ENCODE data around the gene GALNS. TPM values are rescaled to one million over a fixed set of nuclear protein-coding genes. Genes with fewer than 3 reads are reported as not detected.
"Not testable (repeated sequence)": the region's sequence is repeated elsewhere in the genome, so short reads cannot be mapped to it uniquely, and the experiment has no call there.

Gene GALNS
- total and polyA plus RNA-seq, 9 donors = 14.0 to 40.4 (median 21.6) TPM

DNA sequence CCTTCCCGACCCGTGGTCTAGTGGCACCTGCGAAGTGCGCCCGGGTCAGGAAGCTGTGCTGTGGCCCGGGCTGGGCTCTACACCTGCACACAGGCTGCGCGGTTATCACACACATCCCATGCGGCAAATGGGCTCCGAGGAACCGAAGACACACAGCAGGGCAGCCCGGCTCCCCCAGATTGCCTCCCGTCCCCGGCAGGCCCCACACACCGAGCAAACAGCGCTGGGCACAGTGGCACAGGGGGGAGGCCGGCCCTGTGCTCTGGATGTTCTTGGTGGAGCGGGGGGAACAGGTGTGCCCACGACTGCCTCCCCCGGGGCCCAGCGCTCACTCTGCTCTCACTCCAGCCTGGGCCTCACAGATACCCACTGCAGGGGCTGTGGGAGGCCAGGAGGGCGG is 38.6 kb upstream of the GALNS start:
- Histone ChIP-seq H3K27me3 (no peaks in the 10 kb centered on the region), H3K9me3 (no peaks in the 10 kb centered on the region), H3K36me3 (no peaks in the 10 kb centered on the region), H3K27ac (no peak overlapping the region), H3K4me1 (ENCODE audit: insufficient read depth) (no peaks in the 10 kb centered on the region), H3K4me3 (no peak overlapping the region)
- WGBS, 3 donors = 83 to 86% (median 84%) methylated on average over 22 of the region's 22 CpGs
- no peak for DNase-seq
- intact Hi-C loops (cut with DNase I) = no loop called here
- TF ChIP-seq POLR2A (IDR thresholded peaks at IDR 0.05) = no peak
- TF ChIP-seq, protein P1, sequence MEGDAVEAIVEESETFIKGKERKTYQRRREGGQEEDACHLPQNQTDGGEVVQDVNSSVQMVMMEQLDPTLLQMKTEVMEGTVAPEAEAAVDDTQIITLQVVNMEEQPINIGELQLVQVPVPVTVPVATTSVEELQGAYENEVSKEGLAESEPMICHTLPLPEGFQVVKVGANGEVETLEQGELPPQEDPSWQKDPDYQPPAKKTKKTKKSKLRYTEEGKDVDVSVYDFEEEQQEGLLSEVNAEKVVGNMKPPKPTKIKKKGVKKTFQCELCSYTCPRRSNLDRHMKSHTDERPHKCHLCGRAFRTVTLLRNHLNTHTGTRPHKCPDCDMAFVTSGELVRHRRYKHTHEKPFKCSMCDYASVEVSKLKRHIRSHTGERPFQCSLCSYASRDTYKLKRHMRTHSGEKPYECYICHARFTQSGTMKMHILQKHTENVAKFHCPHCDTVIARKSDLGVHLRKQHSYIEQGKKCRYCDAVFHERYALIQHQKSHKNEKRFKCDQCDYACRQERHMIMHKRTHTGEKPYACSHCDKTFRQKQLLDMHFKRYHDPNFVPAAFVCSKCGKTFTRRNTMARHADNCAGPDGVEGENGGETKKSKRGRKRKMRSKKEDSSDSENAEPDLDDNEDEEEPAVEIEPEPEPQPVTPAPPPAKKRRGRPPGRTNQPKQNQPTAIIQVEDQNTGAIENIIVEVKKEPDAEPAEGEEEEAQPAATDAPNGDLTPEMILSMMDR (IDR thresholded peaks at IDR 0.05) = no peak
- no peak for TF ChIP-seq EP300 (IDR thresholded peaks at IDR 0.05)

DNA sequence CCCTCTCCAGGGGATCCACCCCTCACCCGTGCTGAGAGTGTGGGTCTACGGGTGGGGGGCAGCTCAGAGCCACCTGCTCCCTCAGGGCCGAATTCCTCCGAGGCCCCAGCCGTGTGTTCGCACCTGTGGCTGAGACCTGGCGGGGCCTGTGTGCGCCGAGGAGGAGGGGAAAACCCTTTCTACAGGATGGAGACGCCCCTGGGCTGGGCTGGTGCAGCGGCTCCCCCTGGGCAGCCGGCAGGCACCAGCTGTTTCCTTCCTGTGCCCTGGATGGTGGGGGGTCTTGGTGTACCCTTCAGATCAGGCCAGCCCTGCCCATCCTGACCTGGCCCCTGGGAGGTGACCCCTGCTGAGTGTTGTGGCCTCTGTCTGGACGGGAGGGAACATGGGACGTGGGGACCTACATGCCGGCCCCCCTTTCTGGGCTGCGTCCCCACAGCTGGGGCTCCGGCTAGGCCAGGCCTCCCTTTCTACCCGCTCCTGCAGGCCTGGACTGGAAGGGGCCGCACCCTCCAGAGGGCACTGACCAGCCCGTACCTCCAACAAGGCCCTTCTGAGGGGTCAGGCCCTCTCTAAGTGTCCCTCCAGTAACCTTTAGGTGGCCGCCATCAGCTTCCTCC is 38.0 kb upstream of the GALNS start:
- no peaks in the 10 kb centered on the region for H3K36me3 ChIP-seq
- TF ChIP-seq, protein P1 (IDR thresholded peaks at IDR 0.05) = no peak
- no peak for TF ChIP-seq EP300 (IDR thresholded peaks at IDR 0.05)
- TF ChIP-seq POLR2A (IDR thresholded peaks at IDR 0.05) = no peak
- no peaks in the 10 kb centered on the region for H3K4me1 ChIP-seq (ENCODE audit: insufficient read depth)
- WGBS, 3 donors = 77 to 95% (median 84%) methylated on average over 10 to 21 of the region's 21 CpGs
- H3K27ac ChIP-seq = no peak overlapping the region
- no peak overlapping the region for H3K4me3 ChIP-seq
- no peaks in the 10 kb centered on the region for H3K9me3 ChIP-seq
- DNase-seq = no peak
- intact Hi-C loops (cut with DNase I) = no loop called here
- no peaks in the 10 kb centered on the region for H3K27me3 ChIP-seq

DNA sequence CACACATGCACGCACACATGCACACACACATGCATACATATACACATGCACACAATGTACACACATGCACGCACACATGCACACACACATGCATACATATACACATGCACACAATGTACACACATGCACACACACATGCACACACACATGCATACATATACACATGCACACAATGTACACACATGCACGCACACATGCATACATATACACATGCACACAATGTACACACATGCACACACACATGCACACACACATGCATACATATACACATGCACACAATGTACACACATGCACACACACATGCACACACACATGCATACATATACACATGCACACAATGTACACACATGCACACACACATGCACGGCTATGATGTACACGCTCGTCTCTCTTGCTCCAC is 37.5 kb upstream of the GALNS start:
- H3K36me3 ChIP-seq; H3K27me3 ChIP-seq; H3K9me3 ChIP-seq; H3K4me1 ChIP-seq (ENCODE audit: insufficient read depth); DNase-seq; H3K27ac ChIP-seq; intact Hi-C loops (cut with DNase I); H3K4me3 ChIP-seq: not testable (repeated sequence)
- 79 to 97% (median 86%) methylated on average over 4 to 5 of the region's 6 CpGs for WGBS, 3 donors

DNA sequence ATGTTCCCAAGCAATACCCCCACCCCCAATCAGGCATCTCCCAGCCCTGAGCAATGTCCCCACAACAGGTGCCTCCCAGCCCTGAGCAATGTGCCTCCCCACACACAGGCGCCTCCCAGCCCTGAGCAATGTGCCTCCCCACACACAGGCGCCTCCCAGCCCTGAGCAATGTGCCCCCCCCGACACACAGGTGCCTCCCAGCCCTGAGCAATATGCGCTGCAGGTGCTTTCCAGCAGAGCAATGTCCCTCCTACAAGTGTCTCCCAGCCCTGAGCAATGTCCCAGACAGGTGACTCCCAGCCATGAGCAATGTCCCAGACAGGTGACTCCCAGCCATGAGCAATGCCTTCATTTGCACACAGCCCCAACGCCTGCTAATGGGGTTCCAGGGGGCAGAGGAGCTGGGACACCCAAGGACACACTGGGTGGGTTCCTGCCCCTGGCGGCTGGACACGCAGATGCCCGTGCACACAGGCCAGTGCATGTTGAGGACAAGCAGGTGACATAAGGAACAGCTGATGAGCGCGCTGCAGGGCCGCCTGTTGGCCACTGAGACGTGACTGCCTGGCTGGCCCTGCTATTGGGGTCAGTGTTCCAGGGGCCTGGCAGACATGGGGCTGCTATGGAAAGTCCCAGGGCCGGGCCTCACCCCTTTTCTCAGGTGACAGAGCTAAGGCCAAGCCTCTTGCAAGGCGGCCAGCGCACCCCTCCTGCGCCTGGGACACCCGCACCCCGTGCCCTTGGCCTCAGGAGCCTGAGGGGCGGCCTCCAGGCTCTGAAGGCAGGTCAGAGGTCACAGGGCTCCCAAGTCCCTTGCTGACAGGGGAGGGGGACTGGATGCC is 36.6 kb upstream of the GALNS start:
- Histone ChIP-seq H3K4me3 (no peak overlapping the region), H3K36me3 (no peaks in the 10 kb centered on the region), H3K9me3 (no peaks in the 10 kb centered on the region), H3K4me1 (ENCODE audit: insufficient read depth) (no peaks in the 10 kb centered on the region), H3K27ac (no peak overlapping the region), H3K27me3 (no peaks in the 10 kb centered on the region)
- TF ChIP-seq, protein P1 (IDR thresholded peaks at IDR 0.05) = no peak
- TF ChIP-seq EP300 (IDR thresholded peaks at IDR 0.05) (no peak), POLR2A (IDR thresholded peaks at IDR 0.05) (no peak)
- WGBS, 3 donors = 84 to 91% (median 87%) methylated on average over 19 of the region's 19 CpGs
- intact Hi-C loops (cut with DNase I) = no loop called here
- no peak for DNase-seq

DNA sequence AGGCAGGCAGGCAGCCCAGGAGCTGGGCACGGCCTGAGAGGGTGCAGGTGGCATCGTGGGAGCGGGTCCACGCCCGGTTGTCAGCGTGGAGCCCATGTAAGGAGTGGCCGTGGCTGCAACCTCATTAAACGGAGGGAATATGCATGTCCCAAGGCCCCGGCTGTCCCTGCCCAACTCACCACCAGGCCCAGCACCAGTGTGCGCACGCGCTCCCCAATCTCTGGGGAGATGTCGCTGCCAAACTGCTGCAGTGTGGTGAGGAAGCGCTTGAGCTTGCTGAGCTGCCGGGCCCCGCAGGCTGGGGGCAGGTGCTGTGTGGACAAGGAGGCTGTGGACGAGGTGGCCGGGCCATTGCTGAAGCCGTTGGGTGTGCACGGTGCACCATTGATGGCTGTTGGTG is 35.3 kb upstream of the GALNS start:
- H3K4me3 ChIP-seq = no peak overlapping the region
- H3K27ac ChIP-seq = no peak overlapping the region
- intact Hi-C loops (cut with DNase I) = no loop called here
- TF ChIP-seq POLR2A (IDR thresholded peaks at IDR 0.05) (no peak), EP300 (IDR thresholded peaks at IDR 0.05) (no peak)
- TF ChIP-seq, protein P1 (IDR thresholded peaks at IDR 0.05) = no peak
- no peaks in the 10 kb centered on the region for H3K36me3 ChIP-seq
- no peak for DNase-seq
- H3K4me1 ChIP-seq (ENCODE audit: insufficient read depth) = no peaks in the 10 kb centered on the region
- H3K9me3 ChIP-seq = no peaks in the 10 kb centered on the region
- no peaks in the 10 kb centered on the region for H3K27me3 ChIP-seq
- 87 to 89% (median 88%) methylated on average over 20 of the region's 20 CpGs for WGBS, 3 donors
